Occipital lobe (tissue), 2 donors: ENCODE measurements around the gene CRIM1. TPM values are rescaled to one million over a fixed set of nuclear protein-coding genes. Genes with fewer than 3 reads are reported as not detected.

Experiments used
- DNase-seq: peaks from one replicate; lab custom pipeline; 2025; lab: John Stamatoyannopoulos, UW
- total RNA-seq: library from RNA; depleted of rRNA; stranded (reverse); fragments of >200 nt; gene quantifications from one replicate; pipeline ENCODE4 v1.2.3, GENCODE V29; 2014

Gene CRIM1
- total RNA-seq, 1 donor from 2014 or later, result 105 TPM

- DNase-seq, result no peak
These were observed 160.7 kb downstream of the CRIM1 start for GRCh38 chr2:36516136-36516870.

- no peak for DNase-seq
These were observed 164.9 kb downstream of the CRIM1 start for GRCh38 chr2:36520431-36520830.

GRCh38 chr2:36523153-36523552 is 167.6 kb downstream of the CRIM1 start:
- DNase-seq, result no peak

- no peak for DNase-seq
These were observed 169.7 kb downstream of the CRIM1 start for GRCh38 chr2:36525245-36525644.

- DNase-seq, result no peak
These were observed 170.6 kb downstream of the CRIM1 start for GRCh38 chr2:36526226-36526625.

- DNase-seq, result no peak
These were observed 172.7 kb downstream of the CRIM1 start for GRCh38 chr2:36528274-36528673.

GRCh38 chr2:36528766-36529392 is 173.3 kb downstream of the CRIM1 start:
- no peak for DNase-seq

- DNase-seq, result no peak
These were observed 174.8 kb downstream of the CRIM1 start for GRCh38 chr2:36530178-36530982.

GRCh38 chr2:36530983-36531354 is 175.4 kb downstream of the CRIM1 start:
- DNase-seq, result no peak

GRCh38 chr2:36534275-36534799 is 178.8 kb downstream of the CRIM1 start:
- no peak for DNase-seq

- no peak for DNase-seq
These were observed 179.5 kb downstream of the CRIM1 start for GRCh38 chr2:36535099-36535498.

GRCh38 chr2:36536776-36537175 is 181.2 kb downstream of the CRIM1 start:
- DNase-seq, result no peak

GRCh38 chr2:36538335-36538734 is 182.8 kb downstream of the CRIM1 start:
- no peak for DNase-seq

- DNase-seq, result no peak
These were observed 184.1 kb downstream of the CRIM1 start for GRCh38 chr2:36539631-36540030.

GRCh38 chr2:36540986-36541754 is 185.6 kb downstream of the CRIM1 start:
- DNase-seq, result no peak

- no peak for DNase-seq
These were observed 186.5 kb downstream of the CRIM1 start for GRCh38 chr2:36541891-36542595.

- no peak for DNase-seq
These were observed 189.2 kb downstream of the CRIM1 start for GRCh38 chr2:36544638-36545338.

- no peak for DNase-seq
These were observed 190.4 kb downstream of the CRIM1 start for GRCh38 chr2:36545871-36546416.

GRCh38 chr2:36547906-36548305 is 192.3 kb downstream of the CRIM1 start:
- DNase-seq, result no peak

GRCh38 chr2:36549165-36549574 is 193.6 kb downstream of the CRIM1 start:
- no peak for DNase-seq
